SHP77 (cell line): ENCODE results near the gene MYO6.

Experiments
- DNase-seq, 2 experiments: peaks; one replicate each; lab custom pipeline; 2025; lab: John Stamatoyannopoulos, UW

The MYO6 gene

DNA sequence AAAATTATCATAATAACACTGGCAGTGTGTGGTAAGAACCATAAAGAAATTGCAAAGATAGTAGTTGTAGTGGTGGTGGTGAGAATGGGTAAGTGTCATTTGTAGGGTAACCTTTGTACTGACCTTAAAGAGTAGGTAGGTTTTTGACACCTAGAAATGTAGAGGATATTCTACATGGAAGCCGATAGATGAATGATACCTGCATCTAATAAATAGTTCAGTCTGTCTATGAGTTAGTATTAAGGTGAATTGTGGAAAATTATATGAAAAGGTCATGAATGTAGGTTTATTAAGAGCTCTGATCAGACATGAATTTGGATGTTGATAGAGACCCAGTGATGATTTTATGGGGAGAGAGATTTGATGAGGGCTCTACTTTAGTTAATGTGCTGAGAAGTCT lies 78.1 kb downstream of the MYO6 start:
- DNase-seq: no peak

GRCh38 chr6:75830959-75831885 lies 82.2 kb downstream of the MYO6 start:
- DNase-seq: no peak

DNA sequence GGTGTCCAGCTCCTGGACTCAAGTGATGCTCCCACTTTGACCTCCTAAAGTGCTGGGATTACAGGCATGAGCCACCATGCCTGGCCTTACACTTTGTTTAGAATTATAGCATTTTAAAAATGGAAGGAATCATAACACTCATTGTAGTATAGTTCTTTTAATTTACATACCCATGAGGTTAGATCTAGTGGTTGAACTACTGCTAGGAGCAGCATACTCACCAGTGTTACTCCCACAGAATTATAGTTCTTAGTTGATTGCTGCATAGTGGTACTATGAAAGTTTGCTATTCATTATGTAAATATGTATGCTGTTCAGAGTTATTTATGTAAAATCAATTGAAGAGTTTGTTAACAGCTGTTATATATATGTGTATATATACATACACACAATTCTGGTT lies 85.4 kb downstream of the MYO6 start:
- no peak for DNase-seq

DNA sequence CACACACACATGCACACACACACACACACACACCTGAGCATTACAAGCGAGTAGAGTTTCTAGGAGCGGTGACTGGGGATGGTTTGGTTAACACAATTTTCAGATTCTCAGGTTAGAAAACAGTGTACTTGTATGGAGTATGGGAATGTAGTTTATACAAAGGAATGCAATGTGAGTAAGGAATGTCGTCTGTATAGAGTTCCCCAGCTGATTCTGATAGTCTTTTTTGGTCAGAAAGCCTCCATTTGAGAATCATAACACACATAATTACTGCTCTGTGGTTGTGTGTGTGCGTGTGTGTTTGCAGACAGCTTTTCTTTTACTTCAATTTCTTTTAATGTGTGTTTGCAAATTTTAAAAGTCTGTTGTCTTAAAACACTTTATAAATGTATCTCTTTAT lies 93.2 kb downstream of the MYO6 start:
- DNase-seq: no peak

DNA sequence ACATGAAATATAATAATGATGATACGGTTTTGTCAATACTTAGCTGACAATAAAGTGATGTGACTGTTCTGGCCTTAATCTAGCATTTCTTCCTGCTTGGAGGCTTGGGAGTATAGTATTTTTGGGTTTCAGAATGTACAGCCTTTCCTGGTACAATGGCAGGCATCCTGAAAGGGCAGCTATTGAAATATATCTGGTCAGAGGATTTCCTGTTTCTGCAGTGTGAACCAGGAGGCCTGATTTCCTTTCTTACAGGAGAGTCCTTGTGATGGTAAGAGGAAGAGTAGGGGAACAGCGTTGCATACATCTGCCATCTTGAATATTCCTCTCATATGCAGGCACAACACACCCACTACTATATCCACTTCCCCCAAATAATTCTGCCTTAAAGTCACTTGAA lies 93.7 kb downstream of the MYO6 start:
- no peak for DNase-seq

DNA sequence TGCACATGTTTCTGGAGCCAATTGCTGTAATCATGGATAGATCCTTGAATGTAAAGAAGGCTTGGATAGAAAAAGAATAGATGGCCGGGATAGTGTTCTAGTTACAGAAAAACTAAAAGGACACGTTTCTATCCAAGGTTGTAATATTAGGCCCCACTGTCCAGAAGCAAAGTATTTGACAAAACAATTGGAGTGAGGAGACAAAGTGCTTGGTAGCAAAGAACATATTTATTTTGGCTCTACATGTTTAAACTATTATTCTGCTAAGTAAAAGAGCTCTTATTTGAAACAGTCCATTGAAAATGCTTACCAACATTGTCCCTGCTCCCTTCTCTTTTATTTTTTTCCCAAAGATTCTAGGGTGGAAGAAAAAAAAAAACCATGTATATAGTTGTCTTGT lies 94.4 kb downstream of the MYO6 start:
- no peak for DNase-seq

DNA sequence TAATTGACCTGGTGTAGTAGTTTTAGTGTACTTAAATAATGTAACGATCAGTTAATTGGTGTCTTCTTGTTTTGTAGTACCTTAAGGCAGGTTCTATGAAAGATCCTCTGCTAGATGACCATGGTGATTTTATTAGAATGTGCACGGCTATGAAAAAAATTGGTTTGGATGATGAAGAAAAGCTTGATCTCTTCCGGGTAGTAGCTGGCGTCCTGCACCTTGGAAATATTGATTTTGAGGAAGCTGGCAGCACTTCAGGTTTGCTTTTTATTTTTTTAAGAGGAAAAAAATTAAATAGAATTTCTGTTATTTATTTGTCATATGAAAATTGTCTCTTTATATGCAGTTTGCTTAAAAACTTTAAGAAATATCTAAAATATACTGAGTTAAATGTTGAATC lies 99.2 kb downstream of the MYO6 start:
- no peak for DNase-seq

GRCh38 chr6:75849329-75850025 lies 100.4 kb downstream of the MYO6 start:
- no peak for DNase-seq

DNA sequence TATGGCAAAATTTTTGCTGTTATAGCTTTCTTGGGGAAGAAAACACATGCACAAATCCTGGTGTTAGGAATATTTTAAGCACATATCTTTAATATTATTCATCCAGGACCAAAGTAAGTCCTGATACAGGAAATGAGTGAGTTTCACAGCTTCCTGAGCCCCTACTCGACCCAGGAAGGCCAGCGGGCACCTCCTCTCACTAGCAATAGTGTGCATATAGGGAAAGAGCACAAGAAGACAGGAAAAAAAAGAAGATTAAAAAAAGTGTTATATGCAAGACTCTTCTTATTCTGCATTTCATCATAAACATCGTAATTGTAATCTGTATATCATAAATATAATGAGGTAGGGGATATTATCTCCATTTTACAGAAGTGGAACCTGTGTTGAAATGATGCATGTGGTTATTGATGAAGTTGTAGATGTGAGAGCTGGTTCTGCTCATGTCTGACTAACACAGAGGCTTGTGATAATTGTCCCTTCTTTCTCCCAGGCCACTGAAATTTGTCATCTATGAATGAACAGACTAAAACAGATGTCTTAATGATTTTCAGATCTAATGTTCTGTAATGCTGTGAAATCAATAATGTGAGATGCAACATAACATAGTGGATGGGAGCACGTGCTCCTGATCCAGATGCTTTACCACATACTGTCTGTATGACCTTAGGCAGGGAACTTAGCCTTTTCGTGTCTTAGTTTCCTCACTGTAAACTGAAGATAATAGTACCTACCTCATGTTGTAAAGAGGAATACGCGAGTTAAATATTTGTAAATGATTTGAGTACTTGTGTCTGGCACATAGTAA lies 101.2 kb downstream of the MYO6 start:
- no peak for DNase-seq

- peak in 1 of 2 experiments; percentile 24 for DNase-seq
These were observed 103.7 kb downstream of the MYO6 start for GRCh38 chr6:75852721-75853120.

- DNase-seq: no peak
These were observed 104.8 kb downstream of the MYO6 start for GRCh38 chr6:75853806-75854205.

DNA sequence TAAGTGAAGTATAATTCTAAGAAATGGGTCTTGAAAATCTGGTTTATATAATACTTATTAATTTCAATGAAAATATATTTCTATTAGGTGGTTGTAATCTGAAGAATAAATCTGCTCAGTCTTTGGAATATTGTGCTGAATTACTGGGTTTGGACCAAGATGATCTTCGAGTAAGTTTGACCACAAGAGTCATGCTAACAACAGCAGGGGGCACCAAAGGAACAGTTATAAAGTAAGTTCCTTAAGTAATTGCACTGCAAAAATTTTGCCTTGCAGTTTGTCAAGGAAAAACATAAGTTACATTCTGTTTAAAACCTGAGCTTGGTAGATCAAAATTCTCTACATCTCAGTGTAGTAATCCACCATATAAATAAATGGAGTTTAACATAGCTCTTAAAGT lies 106.0 kb downstream of the MYO6 start:
- peak; percentile 24 to 48 for DNase-seq

DNA sequence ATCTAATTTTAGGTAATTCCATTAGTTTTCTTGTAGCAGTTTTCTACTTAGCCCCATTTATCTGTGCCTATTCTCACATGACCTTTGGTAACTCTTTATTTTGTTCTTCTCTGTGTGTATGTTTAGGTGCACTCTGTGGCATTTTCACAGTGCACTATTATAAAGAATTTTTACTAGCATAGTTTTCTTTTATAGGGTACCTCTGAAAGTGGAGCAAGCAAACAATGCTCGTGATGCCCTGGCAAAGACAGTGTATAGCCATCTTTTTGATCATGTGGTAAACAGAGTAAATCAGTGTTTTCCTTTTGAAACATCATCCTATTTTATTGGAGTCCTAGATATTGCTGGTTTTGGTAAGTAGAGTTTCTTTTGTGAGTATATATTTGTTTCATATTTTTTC lies 107.9 kb downstream of the MYO6 start:
- DNase-seq: no peak

DNA sequence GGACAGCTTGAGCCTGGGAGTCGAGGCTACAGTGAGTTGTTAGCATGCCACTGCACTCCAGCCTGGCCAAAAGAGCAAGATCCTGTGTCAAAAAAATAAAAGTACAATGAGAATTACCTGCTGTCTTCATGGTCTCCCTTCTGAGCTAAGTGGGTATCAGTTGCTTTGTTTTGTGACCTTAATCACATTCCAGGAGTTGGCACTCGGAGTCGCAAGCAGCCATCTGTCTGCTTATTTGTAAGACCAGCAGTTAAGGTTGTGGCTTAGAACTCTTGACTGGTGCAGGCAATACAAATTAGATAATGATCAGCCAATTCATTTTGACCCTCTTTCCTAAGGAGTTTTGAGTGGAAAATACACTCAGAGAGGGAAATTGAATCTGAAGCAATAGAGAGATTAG lies 114.0 kb downstream of the MYO6 start:
- DNase-seq: no peak

GRCh38 chr6:75863784-75864183 lies 114.7 kb downstream of the MYO6 start:
- no peak for DNase-seq

GRCh38 chr6:75864446-75864845 lies 115.4 kb downstream of the MYO6 start:
- DNase-seq: no peak

DNA sequence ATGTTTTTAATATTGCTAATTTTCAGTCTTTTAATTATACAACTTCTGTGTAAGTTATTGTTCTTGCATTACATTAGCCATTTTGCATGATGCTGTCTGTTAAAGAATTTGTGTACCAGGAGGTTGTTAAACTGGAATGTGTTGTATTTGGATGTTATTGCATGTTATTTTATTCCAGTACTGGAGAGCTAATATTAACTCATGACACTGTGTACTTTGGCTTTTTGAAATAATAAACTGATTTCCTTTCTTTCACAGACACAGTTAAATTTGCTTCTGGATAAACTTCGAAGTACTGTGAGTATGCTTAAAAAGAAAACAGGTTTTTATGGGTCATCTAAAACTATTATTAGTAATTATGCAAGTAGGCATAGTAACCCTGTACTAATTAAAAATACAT lies 121.3 kb downstream of the MYO6 start:
- DNase-seq: no peak

DNA sequence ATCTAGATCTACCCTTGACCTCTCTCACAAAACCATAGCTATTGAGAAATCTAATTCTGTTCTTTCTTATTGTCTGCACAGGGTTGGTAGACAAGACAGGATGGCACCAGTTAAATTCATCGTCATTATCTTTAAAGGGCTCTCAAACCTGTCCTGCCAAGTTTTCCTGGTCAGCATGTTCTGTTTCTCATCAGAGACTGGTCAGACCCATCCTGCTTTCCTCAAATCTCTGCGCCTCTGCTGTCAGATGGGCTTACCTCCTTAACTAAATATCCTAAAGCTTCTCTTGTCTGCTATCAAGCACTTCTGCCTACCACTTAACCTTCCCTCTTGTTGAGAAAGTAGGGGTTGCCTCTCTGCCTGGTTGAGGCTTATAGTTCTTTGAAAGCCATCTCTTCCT lies 125.2 kb downstream of the MYO6 start:
- DNase-seq: no peak

DNA sequence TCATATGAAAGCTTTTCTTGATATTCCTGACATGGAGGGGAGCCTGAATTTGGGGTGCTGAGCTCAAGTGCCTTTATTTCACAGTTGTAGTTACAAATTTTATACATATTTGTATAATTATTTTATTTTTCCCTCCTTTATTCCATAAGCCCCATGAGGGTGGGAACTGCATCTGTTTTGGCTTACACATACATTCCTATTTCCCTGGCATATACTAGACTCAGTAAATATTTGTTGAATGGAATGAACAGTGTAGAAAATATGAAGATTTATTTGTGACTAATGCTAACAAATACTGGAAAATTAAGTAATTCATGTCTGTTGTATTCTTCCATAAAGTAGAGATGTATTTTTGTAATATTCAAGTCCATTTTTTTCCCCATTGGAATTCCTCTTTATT lies 127.1 kb downstream of the MYO6 start:
- DNase-seq: no peak

- no peak for DNase-seq
These were observed 131.3 kb downstream of the MYO6 start for GRCh38 chr6:75880305-75880704.

DNA sequence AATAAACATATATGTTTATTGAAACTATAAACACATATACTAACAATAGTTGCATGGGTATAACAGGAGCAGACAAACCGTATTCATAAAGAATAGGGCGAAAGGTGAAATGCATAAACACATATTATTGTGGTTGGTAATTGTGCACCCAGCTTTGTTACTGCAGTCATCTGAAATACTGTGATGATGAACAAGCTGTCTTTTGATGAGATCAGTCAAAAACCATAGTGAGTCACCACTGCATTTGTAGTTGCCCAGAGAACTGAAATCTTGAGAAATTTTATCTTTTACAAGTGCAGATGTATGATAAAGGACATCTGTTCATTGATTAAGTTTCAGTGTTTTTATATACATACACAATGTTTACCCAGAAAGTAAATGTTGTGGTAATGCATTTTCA lies 133.7 kb downstream of the MYO6 start:
- DNase-seq: no peak

GRCh38 chr6:75884822-75885221 lies 135.8 kb downstream of the MYO6 start:
- no peak for DNase-seq

GRCh38 chr6:75892384-75892783 lies 143.3 kb downstream of the MYO6 start:
- no peak for DNase-seq
